GM12875 (cell line): ENCODE results near the gene FBXW7.

Source experiments
- H3K4me3 ChIP-seq: one replicate; pipeline ENCODE4 v1.5.1; 2011; ENCODE audit warnings: low read depth, low read length, control low read depth
- TF ChIP-seq, protein P1 (sequence below): IDR thresholded peaks from 2 replicates; pipeline ENCODE4 v1.5.1; 2011; ENCODE audit warnings: low read depth, mild to moderate bottlenecking, control low read depth, inconsistent platforms, low read length, moderate library complexity, borderline replicate concordance; ENCODE audit not compliant: insufficient read depth

FBXW7 gene

DNA sequence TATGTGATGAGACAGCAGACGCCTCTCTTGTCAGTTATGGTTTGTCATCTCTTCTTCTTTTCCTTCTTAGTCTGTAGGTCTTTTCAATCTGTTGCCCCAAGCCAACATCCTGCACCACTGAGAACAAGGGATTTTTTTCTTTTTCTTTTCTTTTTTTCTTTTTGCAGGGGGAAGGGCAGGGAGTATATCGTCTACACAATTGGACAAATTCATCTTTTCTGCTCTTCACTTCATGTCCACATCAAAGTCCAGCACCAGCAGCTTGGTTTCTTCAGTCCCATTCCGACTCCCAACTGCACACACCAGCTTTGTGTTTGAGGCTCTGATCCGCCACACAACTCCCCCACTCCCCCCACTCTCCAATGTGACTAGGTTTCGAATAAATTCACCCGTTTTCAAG, 213.2 kb downstream of the FBXW7 start:
- TF ChIP-seq, protein P1, sequence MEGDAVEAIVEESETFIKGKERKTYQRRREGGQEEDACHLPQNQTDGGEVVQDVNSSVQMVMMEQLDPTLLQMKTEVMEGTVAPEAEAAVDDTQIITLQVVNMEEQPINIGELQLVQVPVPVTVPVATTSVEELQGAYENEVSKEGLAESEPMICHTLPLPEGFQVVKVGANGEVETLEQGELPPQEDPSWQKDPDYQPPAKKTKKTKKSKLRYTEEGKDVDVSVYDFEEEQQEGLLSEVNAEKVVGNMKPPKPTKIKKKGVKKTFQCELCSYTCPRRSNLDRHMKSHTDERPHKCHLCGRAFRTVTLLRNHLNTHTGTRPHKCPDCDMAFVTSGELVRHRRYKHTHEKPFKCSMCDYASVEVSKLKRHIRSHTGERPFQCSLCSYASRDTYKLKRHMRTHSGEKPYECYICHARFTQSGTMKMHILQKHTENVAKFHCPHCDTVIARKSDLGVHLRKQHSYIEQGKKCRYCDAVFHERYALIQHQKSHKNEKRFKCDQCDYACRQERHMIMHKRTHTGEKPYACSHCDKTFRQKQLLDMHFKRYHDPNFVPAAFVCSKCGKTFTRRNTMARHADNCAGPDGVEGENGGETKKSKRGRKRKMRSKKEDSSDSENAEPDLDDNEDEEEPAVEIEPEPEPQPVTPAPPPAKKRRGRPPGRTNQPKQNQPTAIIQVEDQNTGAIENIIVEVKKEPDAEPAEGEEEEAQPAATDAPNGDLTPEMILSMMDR = no peak

DNA sequence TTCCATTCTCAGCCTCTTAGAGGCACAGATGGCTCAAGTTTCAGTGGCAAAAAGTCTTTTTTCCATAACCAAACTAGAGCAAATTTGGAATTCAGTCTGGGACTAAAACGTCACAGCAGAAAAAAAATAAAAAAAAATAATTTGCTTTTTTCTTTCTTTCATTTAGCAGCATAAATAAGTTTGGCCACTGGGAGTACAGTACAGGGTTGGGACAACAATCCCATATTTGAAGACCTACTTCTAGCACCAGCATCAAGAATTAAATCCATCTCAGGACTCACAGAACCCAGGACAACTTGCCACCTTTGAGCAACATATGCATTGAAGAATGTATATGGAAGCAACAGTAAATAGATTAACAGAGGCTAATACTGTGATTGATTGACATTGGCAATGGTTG, 214.0 kb downstream of the FBXW7 start:
- TF ChIP-seq, protein P1 = no peak
- H3K4me3 ChIP-seq = no peak overlapping the region

More for the DNA sequence above, 213.2 kb downstream of the FBXW7 start:
- no peak overlapping the region for H3K4me3 ChIP-seq

DNA sequence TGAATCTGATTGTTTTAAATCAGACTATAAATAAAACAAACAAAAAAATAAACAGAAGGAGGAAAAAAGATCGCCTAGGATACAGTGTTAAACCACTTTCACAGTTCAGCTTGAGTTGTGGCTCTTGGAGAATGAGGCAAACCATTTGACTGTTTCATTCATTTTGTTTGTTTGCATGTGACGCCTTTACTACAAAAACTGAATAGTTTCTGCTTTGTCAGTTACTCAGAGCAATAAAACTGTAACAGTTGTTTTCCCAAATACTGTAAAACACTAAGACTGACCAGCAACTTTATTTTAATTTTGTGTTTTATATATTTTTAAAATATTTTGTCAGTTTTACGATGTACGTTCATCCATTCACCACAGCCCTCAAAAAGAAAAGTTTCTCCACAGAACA, 214.5 kb downstream of the FBXW7 start:
- TF ChIP-seq, protein P1 = no peak
- H3K4me3 ChIP-seq = no peak overlapping the region

DNA sequence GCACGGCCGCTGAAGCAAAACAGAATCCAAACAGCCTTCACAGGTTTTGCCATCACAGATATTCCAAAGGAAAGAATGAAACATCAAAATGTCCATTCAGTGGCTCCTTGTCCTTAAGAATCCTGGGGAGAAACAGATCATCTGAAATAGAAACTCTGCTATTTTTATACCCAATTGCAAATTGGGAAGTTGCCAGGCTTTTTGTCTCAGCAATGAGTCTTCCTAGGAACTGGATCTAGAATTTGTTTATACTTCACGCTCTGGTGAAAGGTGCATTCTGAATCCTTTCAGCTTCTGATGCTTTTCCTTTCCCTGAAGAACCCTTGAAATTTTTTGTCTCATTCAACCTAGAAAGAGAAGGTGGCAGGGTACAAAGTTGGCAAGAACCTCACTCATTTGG, 218.9 kb downstream of the FBXW7 start:
- no peak overlapping the region for H3K4me3 ChIP-seq
- TF ChIP-seq, protein P1 = no peak

DNA sequence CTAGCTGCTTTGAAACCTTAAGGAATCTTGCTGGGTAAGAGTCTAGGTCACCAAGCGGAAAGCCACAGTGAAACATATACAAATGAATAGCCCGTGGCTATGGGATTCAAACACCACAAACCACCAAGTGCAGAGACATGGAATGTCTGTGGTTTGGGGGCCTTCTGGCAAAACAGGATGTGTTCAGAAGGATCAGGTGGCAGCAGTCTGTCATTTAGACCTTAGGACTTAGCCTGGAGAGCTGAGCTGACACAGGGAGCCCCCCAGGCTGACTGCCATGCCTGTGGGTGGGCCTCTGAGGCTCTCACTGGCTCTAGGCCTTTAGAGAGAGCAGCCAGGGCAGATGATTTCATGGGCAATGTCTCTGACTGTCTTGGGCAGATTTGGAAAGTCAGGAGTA, 225.6 kb downstream of the FBXW7 start:
- H3K4me3 ChIP-seq = no peak overlapping the region
- TF ChIP-seq, protein P1 = no peak

DNA sequence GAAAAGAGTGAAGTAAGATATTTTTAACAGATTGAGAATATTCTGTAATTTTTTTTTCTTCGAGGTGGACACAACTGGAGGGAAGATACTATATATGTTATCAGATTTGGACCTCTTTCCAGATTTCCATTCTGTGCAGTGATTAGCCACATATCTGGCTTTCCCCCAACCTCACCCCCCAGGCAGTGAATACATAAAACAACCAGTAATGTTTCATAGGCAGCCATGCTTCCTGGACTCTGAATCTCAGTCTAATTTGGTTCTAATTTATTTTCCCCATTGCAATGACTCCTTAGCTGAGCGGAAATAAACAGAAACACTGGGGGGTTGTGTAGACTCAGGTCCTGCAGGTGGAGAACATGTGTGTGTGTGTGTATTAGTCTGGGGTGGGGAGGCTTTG, 226.5 kb downstream of the FBXW7 start:
- no peak overlapping the region for H3K4me3 ChIP-seq
- TF ChIP-seq, protein P1 = no peak

DNA sequence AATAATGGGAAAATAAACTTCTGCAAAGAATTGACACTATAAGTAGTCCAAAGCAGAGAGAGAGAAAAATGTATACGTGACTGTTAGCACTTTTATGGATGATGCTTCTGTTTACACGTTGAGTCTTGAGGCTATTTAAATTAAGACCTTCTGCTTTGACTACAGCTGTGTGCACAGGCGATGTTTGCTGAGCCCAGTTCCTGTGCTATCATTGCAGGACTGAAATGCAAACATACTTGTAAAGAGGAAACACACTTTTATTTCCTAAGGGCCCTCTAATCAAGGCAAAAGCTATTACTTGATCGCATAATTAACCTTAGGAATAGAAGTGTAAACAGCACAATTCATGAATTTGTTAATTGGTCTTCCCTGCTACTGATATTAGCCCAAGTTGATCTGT, 226.9 kb downstream of the FBXW7 start:
- no peak overlapping the region for H3K4me3 ChIP-seq
- TF ChIP-seq, protein P1 = no peak
